IMR-90 (cell line): ENCODE results near the gene TANGO2. TPM values are rescaled to one million over a fixed set of nuclear protein-coding genes. Genes with fewer than 3 reads are reported as not detected.

ENCODE experiments used
- ATAC-seq: fragments of 200-7000 bp; cut with Tn5 transposase; 2 replicates; pipeline ENCODE4 v1.9.1; 2020; ENCODE audit warnings: low read depth, mild to moderate bottlenecking, moderate library complexity
- BruUV-seq: library from RNA; stranded (reverse); fragments of 400-500 nt; replicated peaks from 2 replicates; lab custom pipeline; 2021; lab: Mats Ljungman, UMichigan
- CTCF ChIA-PET: fragments of 300-600 bp; formaldehyde crosslinking; extraction: SDS; loops from one replicate; lab custom pipeline; 2021; ENCODE audit warnings: antibody characterized with exemption; lab: Yijun Ruan, JAX
- POLR2A ChIA-PET: fragments of 300-600 bp; sonication (Branson Sonifier 250); formaldehyde crosslinking; loops from one replicate; lab custom pipeline; 2022; ENCODE audit warnings: antibody characterized with exemption; ENCODE audit not compliant: unreplicated experiment; lab: Charles Lee
- DNase-seq: peaks from one replicate; pipeline ENCODE4 v3.0.0; 2013
- H2AFZ ChIP-seq: replicated peaks from 2 replicates; pipeline ENCODE3; 2013; ENCODE audit warnings: low read length, mild to moderate bottlenecking; ENCODE audit not compliant: poor library complexity
- H2AK5ac ChIP-seq: 2 replicates; pipeline ENCODE4 v1.6.1; 2013; ENCODE audit warnings: low read depth, low read length, inconsistent platforms
- H2AK9ac ChIP-seq: replicated peaks from 2 replicates; pipeline ENCODE3; 2013; ENCODE audit warnings: mild to moderate bottlenecking, low read depth, low read length, moderate library complexity; ENCODE audit not compliant: poor library complexity
- H2BK120ac ChIP-seq: 2 replicates; pipeline ENCODE4 v1.6.1; 2013; ENCODE audit warnings: low read depth, low read length, inconsistent platforms
- H2BK15ac ChIP-seq: 3 replicates; pipeline ENCODE4 v1.6.1; 2013; ENCODE audit warnings: low read depth, low read length, inconsistent platforms
- H2BK20ac ChIP-seq: 2 replicates; pipeline ENCODE4 v1.6.1; 2013; ENCODE audit warnings: low read depth, mild to moderate bottlenecking, inconsistent platforms, low read length, moderate library complexity
- H2BK5ac ChIP-seq: 2 replicates; pipeline ENCODE4 v1.6.1; 2013; ENCODE audit warnings: mild to moderate bottlenecking, low read depth, low read length, inconsistent platforms; ENCODE audit not compliant: poor library complexity, severe bottlenecking
- H3K14ac ChIP-seq: replicated peaks from 2 replicates; pipeline ENCODE4 v1.6.1; 2013; ENCODE audit warnings: low read depth, low read length, inconsistent platforms
- H3K18ac ChIP-seq: 2 replicates; pipeline ENCODE4 v1.6.1; 2013; ENCODE audit warnings: low read depth, low read length, control low read depth
- H3K23ac ChIP-seq: 2 replicates; pipeline ENCODE4 v1.6.1; 2013; ENCODE audit warnings: low read depth, low read length, inconsistent platforms
- H3K27ac ChIP-seq: 2 replicates; pipeline ENCODE4 v1.5.1; 2013; ENCODE audit warnings: mild to moderate bottlenecking, control low read depth, low read length; ENCODE audit not compliant: insufficient read depth
- H3K27me3 ChIP-seq: 2 replicates; pipeline ENCODE4 v1.6.1; 2013; ENCODE audit warnings: low read length; ENCODE audit not compliant: control insufficient read depth, insufficient read depth
- H3K36me3 ChIP-seq: 2 replicates; pipeline ENCODE4 v1.6.1; 2013; ENCODE audit warnings: low read length, mixed read lengths; ENCODE audit not compliant: control insufficient read depth, insufficient read depth
- H3K4ac ChIP-seq: 2 replicates; pipeline ENCODE4 v1.6.1; 2013; ENCODE audit warnings: low read depth, low read length, inconsistent platforms
- H3K4me1 ChIP-seq: 2 replicates; pipeline ENCODE4 v1.6.1; 2013; ENCODE audit warnings: low read length, mixed read lengths; ENCODE audit not compliant: control insufficient read depth, insufficient read depth
- H3K4me2 ChIP-seq: 2 replicates; pipeline ENCODE4 v1.6.1; 2013; ENCODE audit warnings: low read depth, mild to moderate bottlenecking, control low read depth, low read length, moderate library complexity
- H3K4me3 ChIP-seq: 2 replicates; pipeline ENCODE4 v1.5.1; 2013; ENCODE audit warnings: low read depth, mild to moderate bottlenecking, control low read depth, low read length, moderate library complexity; ENCODE audit not compliant: insufficient read depth
- H3K56ac ChIP-seq: 2 replicates; pipeline ENCODE4 v1.6.1; 2013; ENCODE audit warnings: low read length, inconsistent platforms; ENCODE audit not compliant: insufficient read depth; ENCODE audit errors: extremely low read depth
- H3K79me1 ChIP-seq, 2 experiments: 2 replicates each; pipeline ENCODE4 v1.6.1; 2013; ENCODE audit warnings: low read length in 2 of 2, inconsistent platforms in 1 of 2, low read depth in 1 of 2
- H3K9ac ChIP-seq: 2 replicates; pipeline ENCODE4 v1.6.1; 2013; ENCODE audit warnings: low read depth, low read length, control low read depth
- H3K9me1 ChIP-seq: 2 replicates; pipeline ENCODE4 v1.6.1; 2013; ENCODE audit warnings: low read length, inconsistent platforms; ENCODE audit not compliant: insufficient read depth
- H3K9me3 ChIP-seq: 2 replicates; pipeline ENCODE4 v1.6.1; 2013; ENCODE audit warnings: low read length; ENCODE audit not compliant: control insufficient read depth, insufficient read depth
- H4K20me1 ChIP-seq: 2 replicates; pipeline ENCODE4 v1.6.1; 2013; ENCODE audit warnings: low read length, inconsistent platforms; ENCODE audit not compliant: insufficient read depth
- H4K5ac ChIP-seq: 2 replicates; pipeline ENCODE4 v1.6.1; 2013; ENCODE audit warnings: mild to moderate bottlenecking, low read depth, low read length, control low read depth
- H4K8ac ChIP-seq, 2 experiments: 2 replicates each; pipeline ENCODE4 v1.6.1; 2013; ENCODE audit warnings: low read depth in 2 of 2, low read length in 2 of 2, control low read depth in 1 of 2, inconsistent platforms in 1 of 2
- H4K91ac ChIP-seq: 2 replicates; pipeline ENCODE4 v1.6.1; 2013; ENCODE audit warnings: low read depth, low read length, inconsistent platforms; ENCODE audit not compliant: insufficient read depth
- BHLHE40 ChIP-seq: fragments of 150-350 bp; IDR thresholded peaks from 2 replicates; pipeline ENCODE4 v1.6.1; 2016; ENCODE audit warnings: mild to moderate bottlenecking, low read depth, low read length
- CEBPB ChIP-seq: IDR thresholded peaks from 2 replicates; pipeline ENCODE4 v1.6.1; 2012; ENCODE audit warnings: low read depth, low read length, improper control_type of control experiment
- CHD1 ChIP-seq: IDR thresholded peaks from 2 replicates; pipeline ENCODE4 v1.6.1; 2012; ENCODE audit warnings: low read depth, low read length, improper control_type of control experiment
- CTCF ChIP-seq: conservative IDR thresholded peaks from 2 replicates; pipeline ENCODE4 v1.5.1; 2012; ENCODE audit warnings: mild to moderate bottlenecking, low read depth, low read length, improper control_type of control experiment
- FOS ChIP-seq: fragments of 150-350 bp; IDR thresholded peaks from 2 replicates; pipeline ENCODE4 v1.6.1; 2016; ENCODE audit warnings: low read depth, low read length
- MAFK ChIP-seq: IDR thresholded peaks from 2 replicates; pipeline ENCODE4 v1.6.1; 2012; ENCODE audit warnings: low read depth, low read length, improper control_type of control experiment
- MAZ ChIP-seq: IDR thresholded peaks from 2 replicates; pipeline ENCODE4 v1.6.1; 2012; ENCODE audit warnings: low read depth, mild to moderate bottlenecking, low read length, improper control_type of control experiment, moderate library complexity, borderline replicate concordance
- MXI1 ChIP-seq: IDR thresholded peaks from 2 replicates; pipeline ENCODE4 v1.6.1; 2012; ENCODE audit warnings: low read depth, mild to moderate bottlenecking, low read length, moderate library complexity, borderline replicate concordance
- NFE2L2 ChIP-seq: fragments of 150-350 bp; IDR thresholded peaks from 2 replicates; pipeline ENCODE4 v1.6.1; 2016; ENCODE audit warnings: low read depth, mild to moderate bottlenecking, low read length
- POLR2A ChIP-seq: IDR thresholded peaks from 2 replicates; pipeline ENCODE4 v1.6.1; 2012; ENCODE audit warnings: mild to moderate bottlenecking, low read depth, low read length
- RAD21 ChIP-seq: IDR thresholded peaks from 2 replicates; pipeline ENCODE4 v1.6.1; 2012; ENCODE audit warnings: low read length, improper control_type of control experiment
- RCOR1 ChIP-seq: IDR thresholded peaks from 2 replicates; pipeline ENCODE4 v1.6.1; 2012; ENCODE audit warnings: mild to moderate bottlenecking, low read length, improper control_type of control experiment; ENCODE audit not compliant: insufficient replicate concordance
- RFX5 ChIP-seq: IDR thresholded peaks from 2 replicates; pipeline ENCODE4 v1.8.0; 2012; ENCODE audit warnings: low read depth, mild to moderate bottlenecking, low read length, moderate library complexity
- SMC3 ChIP-seq: fragments of 150-350 bp; IDR thresholded peaks from 2 replicates; pipeline ENCODE4 v1.6.1; 2016; ENCODE audit warnings: low read depth, mild to moderate bottlenecking, antibody characterized with exemption, low read length, moderate library complexity
- WGBS, 2 experiments: methylation state at CpG; one replicate each; pipeline versions ENCODE4 v1.1.5 to v1.1.7; 2013; ENCODE audit warnings: missing lambda C conversion rate in 2 of 2; ENCODE audit not compliant: insufficient read length in 1 of 2; ENCODE audit errors: extremely low coverage in 2 of 2; 5-methylcytosine and 5-hydroxymethylcytosine counted together
- dilution Hi-C: fragments of 300-500 bp; cut with HindIII; formaldehyde crosslinking; loops from one replicate; pipeline ENCODE4 v1.14.3; 2018; ENCODE audit warnings: low sequenced_read_pairs; ENCODE audit not compliant: unreplicated experiment
- in situ Hi-C: fragments of 300-500 bp; cut with MboI; formaldehyde crosslinking; loops from 3 replicates; pipeline ENCODE4 v1.14.3; 2019; ENCODE audit warnings: low sequenced_read_pairs, inconsistent platforms, mixed read lengths
- intact Hi-C: fragments of 100-400 bp; cut with micrococcal nuclease; formaldehyde crosslinking; loops from 2 replicates; pipeline ENCODE4 v1.10.0; 2022
- polyA plus RNA-seq, 3 experiments: library from polyadenylated mRNA; depleted of rRNA; stranded (reverse); fragments of >200 nt; gene quantifications; 2 replicates each; pipeline ENCODE4 v1.2.3, GENCODE V29; 2012; ENCODE audit warnings: low replicate concordance in 1 of 3
- total RNA-seq: library from RNA; depleted of rRNA; stranded (reverse); fragments of >200 nt; gene quantifications from 2 replicates; pipeline ENCODE4 v1.2.3, GENCODE V29; 2012
- TF ChIP-seq, protein P1 (sequence below): fragments of 150-350 bp; IDR thresholded peaks from 2 replicates; pipeline ENCODE4 v1.6.1; 2016; ENCODE audit warnings: low read depth, mild to moderate bottlenecking, low read length, moderate library complexity, borderline replicate concordance
- TF ChIP-seq, protein P2 (sequence below): fragments of 150-350 bp; IDR thresholded peaks from 2 replicates; pipeline ENCODE4 v1.6.1; 2017; ENCODE audit warnings: mild to moderate bottlenecking, antibody characterized with exemption, low read length, low read depth

TANGO2 gene
- total and polyA plus RNA-seq, 2 of the 4 experiments (the other 2 are of a cell fraction) = 45.1 to 75.1 TPM

- Histone ChIP-seq H4K8ac (no peak overlapping the region), H3K9me1 (no peaks in the 10 kb centered on the region), H2AFZ (no peak overlapping the region), H2BK20ac (no peak overlapping the region), H3K4me2 (no peak overlapping the region), H3K79me1 (no peaks in the 10 kb centered on the region), H2BK5ac (no peak overlapping the region), H2BK15ac (no peak overlapping the region), H3K23ac (no peak overlapping the region), H4K5ac (no peak overlapping the region), H3K56ac (no peak overlapping the region), H3K4me1 (0 out of 2 replicates have a peak, but pooled peaks cover 1% of the 10 kb centered on the region), H3K27me3 (no peaks in the 10 kb centered on the region), H3K18ac (no peak overlapping the region), H2AK5ac (no peak overlapping the region), H3K14ac (no peak overlapping the region), H3K27ac (no peak overlapping the region), H3K9ac (no peak overlapping the region), H2BK120ac (no peak overlapping the region), H4K20me1 (peaks cover 18% of the 10 kb centered on the region), H4K91ac (no peak overlapping the region), H3K4me3 (no peak overlapping the region), H3K4ac (no peak overlapping the region), H3K36me3 (peaks cover 43% of the 10 kb centered on the region), H2AK9ac (no peak overlapping the region), H3K9me3 (no peaks in the 10 kb centered on the region)
- CTCF ChIA-PET = no interaction called here
- 80% methylated on average over 1 of the region's 9 CpGs; no CpG with 5 or more reads in 1 of the 2 experiments for WGBS, 2 experiments
- POLR2A ChIA-PET = no interaction called here
- intact Hi-C loops = no loop called here
- BruUV-seq = no TSS peak
- DNase-seq (no peak), ATAC-seq (no peak)
- in situ Hi-C loops = loop anchor here (5.0 kb wide), 1 partner anchor 40 kb away; no protein-coding TSS in a partner anchor
- dilution Hi-C loops = no loop called here
- TF ChIP-seq RCOR1 (no peak), POLR2A (no peak), CTCF (no peak), SMC3 (no peak), MAZ (no peak), BHLHE40 (no peak), MXI1 (no peak), FOS (no peak), RAD21 (no peak), RFX5 (no peak), NFE2L2 (no peak), CEBPB (no peak), CHD1 (no peak), MAFK (no peak)
- TF ChIP-seq, protein P1, sequence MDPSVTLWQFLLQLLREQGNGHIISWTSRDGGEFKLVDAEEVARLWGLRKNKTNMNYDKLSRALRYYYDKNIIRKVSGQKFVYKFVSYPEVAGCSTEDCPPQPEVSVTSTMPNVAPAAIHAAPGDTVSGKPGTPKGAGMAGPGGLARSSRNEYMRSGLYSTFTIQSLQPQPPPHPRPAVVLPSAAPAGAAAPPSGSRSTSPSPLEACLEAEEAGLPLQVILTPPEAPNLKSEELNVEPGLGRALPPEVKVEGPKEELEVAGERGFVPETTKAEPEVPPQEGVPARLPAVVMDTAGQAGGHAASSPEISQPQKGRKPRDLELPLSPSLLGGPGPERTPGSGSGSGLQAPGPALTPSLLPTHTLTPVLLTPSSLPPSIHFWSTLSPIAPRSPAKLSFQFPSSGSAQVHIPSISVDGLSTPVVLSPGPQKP = no peak
- TF ChIP-seq, protein P2, sequence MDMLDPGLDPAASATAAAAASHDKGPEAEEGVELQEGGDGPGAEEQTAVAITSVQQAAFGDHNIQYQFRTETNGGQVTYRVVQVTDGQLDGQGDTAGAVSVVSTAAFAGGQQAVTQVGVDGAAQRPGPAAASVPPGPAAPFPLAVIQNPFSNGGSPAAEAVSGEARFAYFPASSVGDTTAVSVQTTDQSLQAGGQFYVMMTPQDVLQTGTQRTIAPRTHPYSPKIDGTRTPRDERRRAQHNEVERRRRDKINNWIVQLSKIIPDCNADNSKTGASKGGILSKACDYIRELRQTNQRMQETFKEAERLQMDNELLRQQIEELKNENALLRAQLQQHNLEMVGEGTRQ = no peak
Measured at GRCh38 chr22:19972251-19972650, 48.7 kb upstream of the TANGO2 start.
